GM19043 (cell line): ENCODE data around the gene GAPDHS.

ENCODE experiments used
- ATAC-seq: cut with Tn5 transposase; IDR thresholded peaks from one replicate; pipeline ENCODE4 v1.9.1; 2021; ENCODE audit warnings: low read depth; ENCODE audit not compliant: unreplicated experiment

Gene GAPDHS

GRCh38 chr19:35555301-35556005 is 22.2 kb downstream of the GAPDHS start:
- ATAC-seq: no peak

- ATAC-seq: no peak
These were observed 22.9 kb downstream of the GAPDHS start for GRCh38 chr19:35556025-35556590.

GRCh38 chr19:35556846-35557538 is 23.7 kb downstream of the GAPDHS start:
- ATAC-seq: no peak

- no peak for ATAC-seq
These were observed 24.5 kb downstream of the GAPDHS start for GRCh38 chr19:35557539-35558399.

- ATAC-seq: no peak
These were observed 25.4 kb downstream of the GAPDHS start for GRCh38 chr19:35558400-35559280.

GRCh38 chr19:35559281-35559659 is 26.0 kb downstream of the GAPDHS start:
- ATAC-seq: no peak

DNA sequence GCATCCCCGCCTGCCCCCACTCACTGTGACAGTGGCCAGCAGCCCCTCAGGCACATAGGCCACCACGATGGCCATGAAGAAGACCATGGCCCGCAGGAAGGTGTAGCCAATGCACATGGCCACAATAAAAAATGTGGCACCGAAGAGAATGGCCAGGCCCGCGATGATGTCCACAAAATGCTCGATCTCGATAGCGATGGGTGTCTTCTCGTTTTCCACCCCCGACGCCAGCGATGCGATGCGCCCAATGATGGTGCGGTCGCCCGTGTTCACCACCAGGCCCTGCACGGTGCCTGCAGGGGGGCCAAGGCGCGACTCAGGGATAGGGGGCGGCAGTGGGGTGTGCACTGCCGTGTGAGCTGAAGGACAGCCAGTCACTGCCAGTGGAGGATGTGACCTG is 26.5 kb downstream of the GAPDHS start:
- ATAC-seq: no peak

DNA sequence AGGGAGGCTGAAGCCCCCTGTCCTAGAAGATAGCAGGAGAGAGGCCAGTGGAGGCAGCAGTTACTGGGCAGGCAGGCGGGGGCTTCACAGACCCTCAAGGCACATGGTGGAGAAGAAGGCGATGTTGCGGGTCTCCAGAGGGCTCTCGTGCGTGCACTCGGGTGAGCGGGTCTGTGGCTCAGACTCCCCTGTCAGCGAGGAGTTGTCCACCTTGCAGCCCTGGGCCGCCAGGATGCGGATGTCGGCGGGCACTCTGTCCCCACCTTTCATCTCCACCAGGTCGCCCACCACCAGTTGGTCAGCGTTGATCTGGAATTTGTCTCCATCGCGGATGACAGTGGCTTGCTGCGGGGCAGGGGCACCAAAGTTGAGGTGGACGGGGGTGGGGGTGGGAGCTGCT is 27.0 kb downstream of the GAPDHS start:
- ATAC-seq: no peak

GRCh38 chr19:35560677-35561076 is 27.4 kb downstream of the GAPDHS start:
- ATAC-seq: no peak

- no peak for ATAC-seq
These were observed 28.2 kb downstream of the GAPDHS start for GRCh38 chr19:35561436-35561835.

- ATAC-seq: no peak
These were observed 29.1 kb downstream of the GAPDHS start for GRCh38 chr19:35562336-35562735.

DNA sequence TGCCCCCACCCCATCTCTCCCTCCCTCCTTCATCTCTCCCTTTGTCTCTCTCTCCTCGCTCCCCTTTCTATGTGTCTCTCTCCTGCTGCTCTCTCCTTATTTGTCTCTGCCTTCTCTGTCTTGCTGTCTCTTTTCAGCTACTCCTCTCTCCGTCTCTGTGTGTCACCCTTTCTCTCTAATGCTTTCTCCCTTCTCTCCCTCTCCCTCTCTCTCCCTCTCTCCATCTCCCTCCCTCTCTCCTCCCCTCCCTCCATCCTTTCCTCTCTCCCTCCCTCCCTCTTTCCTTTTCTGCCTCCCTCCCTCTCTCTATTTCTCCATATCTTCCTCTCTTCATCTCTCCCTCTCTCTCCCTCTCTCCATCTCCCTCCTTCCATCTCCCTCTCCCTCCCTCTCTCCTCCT is 29.5 kb downstream of the GAPDHS start:
- no peak for ATAC-seq

DNA sequence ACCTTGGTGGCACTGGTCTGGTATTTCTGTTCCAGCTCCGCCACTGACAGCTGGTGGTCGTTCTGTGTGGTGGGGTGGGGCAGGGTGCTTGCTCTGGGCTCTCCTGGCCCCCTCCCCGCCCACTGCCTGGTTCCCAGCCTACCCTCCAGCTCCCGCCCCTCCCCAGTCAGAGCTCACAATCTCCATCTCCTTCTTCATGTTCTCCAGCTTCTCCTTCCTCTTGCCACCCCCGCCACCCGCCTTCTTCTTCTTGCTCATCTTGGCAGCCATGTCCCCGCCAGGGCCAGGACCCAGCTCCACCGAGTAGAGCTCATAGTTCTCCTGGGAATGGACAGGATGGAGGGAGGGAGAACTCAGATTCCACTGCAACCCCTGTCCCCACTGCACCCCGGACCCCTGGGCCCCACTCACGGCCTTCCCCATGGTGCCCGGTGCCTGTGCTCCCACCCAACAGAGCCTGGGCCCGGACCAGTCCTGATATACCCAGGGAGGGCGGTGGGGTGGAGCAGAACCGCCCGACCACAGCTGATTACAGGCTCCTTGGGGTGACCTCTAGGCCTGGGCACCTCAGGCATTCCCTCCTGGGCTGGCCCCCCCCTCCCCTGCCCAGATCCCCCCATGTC is 30.1 kb downstream of the GAPDHS start, which contains the start of gene ATP4A:
ATP4A (minus strand) TSS at position 452 of the 623 bp plus-strand sequence; CDS start at position 423, 29 bp downstream.
- ATAC-seq: no peak

DNA sequence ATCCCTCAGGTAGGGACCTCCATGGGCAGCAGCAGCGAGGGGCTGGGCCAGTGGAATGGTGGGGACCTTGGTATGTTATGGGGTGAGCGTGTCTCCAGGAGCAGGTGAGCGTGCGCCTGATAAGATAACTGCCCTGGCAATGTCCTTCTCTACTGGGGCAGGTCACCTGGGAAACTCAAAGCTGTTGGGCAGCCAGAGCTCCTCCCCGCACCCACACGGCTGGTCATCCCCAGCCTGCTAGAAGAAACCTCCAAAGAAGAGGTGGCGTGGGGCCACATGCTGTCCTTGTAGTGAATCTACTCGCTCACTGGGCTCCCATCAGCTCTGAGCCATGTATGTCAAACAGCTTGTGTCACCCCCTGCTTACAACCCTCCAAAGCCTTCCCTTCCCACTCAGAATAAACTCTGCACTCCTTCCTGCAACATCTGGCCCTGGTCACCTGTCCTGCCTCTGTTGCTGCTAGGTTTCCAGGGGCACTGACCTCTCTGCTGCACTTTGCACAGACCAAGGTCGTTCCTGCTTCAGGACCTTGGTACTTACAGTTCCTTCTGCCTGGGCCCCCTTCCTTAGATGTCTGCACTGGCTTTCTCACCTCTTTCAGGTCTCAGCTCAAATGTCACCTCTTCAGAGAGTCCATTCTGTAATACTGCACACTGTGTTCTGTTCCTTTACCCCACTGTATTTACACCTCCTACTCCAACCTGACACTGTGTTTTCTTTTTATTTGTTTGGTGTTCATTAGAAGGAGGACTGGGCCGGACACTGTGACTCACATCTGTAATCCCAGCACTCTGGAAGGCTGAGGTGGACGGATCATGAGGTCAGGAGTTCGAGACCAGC is 32.0 kb downstream of the GAPDHS start:
- no peak for ATAC-seq

- no peak for ATAC-seq
These were observed 33.5 kb downstream of the GAPDHS start for GRCh38 chr19:35566738-35567137.

GRCh38 chr19:35569281-35569781 is 36.1 kb downstream of the GAPDHS start:
- no peak for ATAC-seq

GRCh38 chr19:35571406-35571965 is 38.2 kb downstream of the GAPDHS start:
- ATAC-seq: no peak

DNA sequence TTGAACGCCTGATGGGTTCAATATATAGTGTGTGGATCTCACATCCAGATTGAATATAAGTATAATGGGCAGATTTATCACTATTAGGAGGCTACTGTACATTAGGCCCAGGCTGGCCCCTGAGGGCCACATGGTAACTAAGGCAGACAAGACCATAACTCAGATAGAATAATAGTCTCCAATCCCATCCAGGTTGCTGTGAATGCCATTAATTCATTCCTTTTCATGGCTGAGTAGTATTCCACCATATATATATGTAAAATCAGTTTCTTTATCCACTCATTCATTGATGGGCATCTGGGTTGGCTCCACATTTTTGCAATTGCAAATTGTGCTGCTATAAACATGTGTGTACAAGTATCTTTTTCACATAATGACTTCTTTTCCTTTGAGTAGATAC is 44.7 kb downstream of the GAPDHS start:
- ATAC-seq: no peak
